Lower leg skin (tissue), 3 donors: ENCODE data around the gene AFAP1L2.

Experiments
- POLR2A ChIP-seq, 2 donors: fragments of 450-650 bp; IDR thresholded peaks; one replicate each; pipeline ENCODE4 v1.6.1; 2016 to 2017; ENCODE audit warnings: antibody characterized with exemption in 2 of 2, mild to moderate bottlenecking in 1 of 2, moderate library complexity in 1 of 2
- TF ChIP-seq, protein P1 (sequence below), 3 donors: fragments of 450-650 bp; IDR thresholded peaks; one replicate each; pipeline ENCODE4 v1.5.1; 2016; ENCODE audit warnings: antibody characterized with exemption in 3 of 3, mild to moderate bottlenecking in 3 of 3, moderate library complexity in 2 of 3

DNA sequence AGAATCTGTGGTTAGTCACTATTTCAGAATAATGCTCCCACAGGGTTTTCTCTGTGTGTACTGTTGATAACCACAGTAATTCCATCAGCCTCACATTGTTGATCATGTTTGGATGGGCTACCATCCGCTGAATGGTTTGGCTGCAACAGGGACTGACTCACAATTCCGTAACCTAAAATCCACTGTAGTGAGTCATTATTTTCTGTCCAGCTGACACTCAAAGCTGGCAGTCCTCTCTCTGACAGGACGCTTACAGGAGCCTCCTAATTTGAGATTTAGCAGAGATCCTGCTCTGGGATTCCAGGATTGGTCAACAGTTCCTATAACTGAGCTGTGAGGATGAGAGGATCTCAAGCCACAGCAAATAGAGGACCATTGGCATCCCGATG, 132.5 kb downstream of the AFAP1L2 start:
- no peak for TF ChIP-seq POLR2A (IDR thresholded peaks at IDR 0.05)
- TF ChIP-seq, protein P1, sequence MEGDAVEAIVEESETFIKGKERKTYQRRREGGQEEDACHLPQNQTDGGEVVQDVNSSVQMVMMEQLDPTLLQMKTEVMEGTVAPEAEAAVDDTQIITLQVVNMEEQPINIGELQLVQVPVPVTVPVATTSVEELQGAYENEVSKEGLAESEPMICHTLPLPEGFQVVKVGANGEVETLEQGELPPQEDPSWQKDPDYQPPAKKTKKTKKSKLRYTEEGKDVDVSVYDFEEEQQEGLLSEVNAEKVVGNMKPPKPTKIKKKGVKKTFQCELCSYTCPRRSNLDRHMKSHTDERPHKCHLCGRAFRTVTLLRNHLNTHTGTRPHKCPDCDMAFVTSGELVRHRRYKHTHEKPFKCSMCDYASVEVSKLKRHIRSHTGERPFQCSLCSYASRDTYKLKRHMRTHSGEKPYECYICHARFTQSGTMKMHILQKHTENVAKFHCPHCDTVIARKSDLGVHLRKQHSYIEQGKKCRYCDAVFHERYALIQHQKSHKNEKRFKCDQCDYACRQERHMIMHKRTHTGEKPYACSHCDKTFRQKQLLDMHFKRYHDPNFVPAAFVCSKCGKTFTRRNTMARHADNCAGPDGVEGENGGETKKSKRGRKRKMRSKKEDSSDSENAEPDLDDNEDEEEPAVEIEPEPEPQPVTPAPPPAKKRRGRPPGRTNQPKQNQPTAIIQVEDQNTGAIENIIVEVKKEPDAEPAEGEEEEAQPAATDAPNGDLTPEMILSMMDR (IDR thresholded peaks at IDR 0.05), result no peak
